HK-2 (cell line): Measurements from ENCODE around the gene CHI3L1.

ENCODE experiments used
- DNase-seq: peaks from one replicate; pipeline ENCODE4 v3.0.0-alpha.2; 2018; ENCODE audit not compliant: unreplicated experiment

CHI3L1 gene

DNA sequence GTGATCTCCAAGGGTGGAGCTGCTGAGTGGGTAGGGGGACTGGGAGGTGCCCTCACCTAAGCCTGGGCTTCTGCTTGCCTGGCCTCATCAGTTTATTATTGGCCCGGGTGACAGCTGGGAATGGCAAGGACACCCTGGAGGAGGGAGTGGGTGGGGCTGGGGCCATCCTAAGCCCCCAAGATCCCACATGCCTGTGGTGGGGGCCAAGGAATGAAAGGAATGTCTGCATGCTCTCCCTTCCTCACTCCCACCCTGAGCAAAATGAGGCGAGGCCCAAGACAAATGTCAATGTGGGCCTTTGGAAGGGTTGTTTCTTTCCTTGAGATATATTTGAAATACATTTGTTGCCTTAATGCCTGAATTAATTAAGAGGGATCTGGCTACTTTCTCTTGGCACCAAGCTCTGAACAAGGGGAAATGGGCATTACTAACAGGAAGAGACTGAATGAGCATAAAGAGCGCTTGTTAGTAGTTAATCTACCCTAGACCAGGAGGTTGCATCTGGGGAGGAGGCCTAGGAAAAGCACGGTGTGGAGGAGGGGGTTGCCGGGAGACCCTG lies 19.7 kb upstream of the CHI3L1 start:
- no peak for DNase-seq

DNA sequence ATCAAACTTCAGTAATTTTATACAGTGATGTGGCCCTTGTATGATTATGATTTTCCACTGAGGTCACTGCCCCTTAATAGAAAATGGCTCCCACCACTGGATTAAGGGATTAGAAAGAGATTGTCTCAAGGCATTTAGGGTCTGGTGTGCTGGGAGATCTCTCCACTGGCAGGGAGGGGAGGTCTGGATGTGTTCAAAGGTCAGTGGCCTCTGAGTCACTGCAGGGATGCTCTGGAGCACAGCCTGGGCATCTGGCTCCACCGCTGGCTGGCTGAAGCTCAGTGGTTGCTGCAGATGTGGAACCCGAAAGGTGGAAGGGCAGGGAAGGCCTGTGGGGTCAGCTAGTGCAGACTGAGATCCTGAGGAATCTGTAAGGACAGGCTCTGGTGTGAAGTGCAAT lies 18.3 kb upstream of the CHI3L1 start:
- DNase-seq, result no peak

DNA sequence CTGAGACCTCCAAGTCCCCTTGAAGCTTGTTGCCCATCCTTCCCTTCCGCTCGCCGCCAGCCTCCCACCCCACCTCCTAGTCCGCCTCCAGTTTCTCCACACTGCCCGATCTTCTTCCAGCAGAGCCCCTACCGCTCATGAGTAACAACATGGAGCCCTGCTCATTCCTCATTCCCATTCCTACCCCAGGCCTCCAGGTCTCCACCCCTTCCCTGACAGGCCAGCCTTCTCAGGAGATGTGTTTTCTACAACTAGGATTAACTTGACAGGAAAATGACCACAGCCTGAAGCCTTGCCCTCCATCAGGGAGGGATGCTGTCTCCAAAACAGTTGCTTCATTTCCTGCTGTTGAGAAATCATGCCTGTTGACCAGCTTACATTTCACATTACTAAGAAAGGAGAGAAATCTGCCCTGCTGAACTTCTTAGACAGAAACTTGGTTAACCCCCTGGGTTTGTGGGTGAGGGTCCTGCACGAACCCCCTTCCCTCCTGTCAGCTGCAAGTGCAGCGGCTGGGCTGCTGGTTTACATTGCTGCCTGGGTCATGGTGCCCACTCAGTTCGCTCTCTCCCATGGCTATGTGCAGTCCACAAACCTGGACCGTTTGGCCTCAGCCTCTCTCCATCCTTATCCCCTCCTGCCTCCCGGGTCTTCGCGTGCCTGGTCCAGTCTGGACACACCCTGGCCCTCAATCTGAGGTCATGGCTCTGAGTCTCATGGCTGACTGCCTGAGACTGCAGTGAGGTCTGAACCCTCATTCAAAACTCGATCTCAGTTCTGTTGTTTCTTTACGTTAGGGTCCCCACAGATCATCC lies 16.1 kb upstream of the CHI3L1 start:
- no peak for DNase-seq

- DNase-seq, result no peak
Measured at GRCh38 chr1:203201516-203202205, 15.2 kb upstream of the CHI3L1 start.

DNA sequence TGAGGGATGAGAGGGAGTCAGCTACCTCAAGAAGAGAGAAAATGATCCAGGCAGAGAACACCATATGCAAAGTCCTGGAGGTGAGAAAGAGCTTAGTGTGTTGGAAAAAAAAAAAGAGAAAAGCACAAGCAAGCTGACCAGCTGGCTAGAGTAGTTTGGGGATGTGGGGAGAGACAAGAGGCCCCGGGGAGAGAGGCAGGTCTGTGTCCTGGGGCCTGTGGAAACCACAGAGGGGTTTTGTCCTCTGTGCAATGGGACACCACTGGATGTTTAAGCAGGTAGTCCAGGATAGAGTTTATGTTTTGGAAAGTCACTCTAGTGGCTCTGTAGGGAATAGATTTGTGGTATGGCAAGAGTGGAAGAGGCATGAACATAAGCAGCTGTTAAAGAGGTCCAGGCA lies 14.4 kb upstream of the CHI3L1 start:
- DNase-seq, result no peak

DNA sequence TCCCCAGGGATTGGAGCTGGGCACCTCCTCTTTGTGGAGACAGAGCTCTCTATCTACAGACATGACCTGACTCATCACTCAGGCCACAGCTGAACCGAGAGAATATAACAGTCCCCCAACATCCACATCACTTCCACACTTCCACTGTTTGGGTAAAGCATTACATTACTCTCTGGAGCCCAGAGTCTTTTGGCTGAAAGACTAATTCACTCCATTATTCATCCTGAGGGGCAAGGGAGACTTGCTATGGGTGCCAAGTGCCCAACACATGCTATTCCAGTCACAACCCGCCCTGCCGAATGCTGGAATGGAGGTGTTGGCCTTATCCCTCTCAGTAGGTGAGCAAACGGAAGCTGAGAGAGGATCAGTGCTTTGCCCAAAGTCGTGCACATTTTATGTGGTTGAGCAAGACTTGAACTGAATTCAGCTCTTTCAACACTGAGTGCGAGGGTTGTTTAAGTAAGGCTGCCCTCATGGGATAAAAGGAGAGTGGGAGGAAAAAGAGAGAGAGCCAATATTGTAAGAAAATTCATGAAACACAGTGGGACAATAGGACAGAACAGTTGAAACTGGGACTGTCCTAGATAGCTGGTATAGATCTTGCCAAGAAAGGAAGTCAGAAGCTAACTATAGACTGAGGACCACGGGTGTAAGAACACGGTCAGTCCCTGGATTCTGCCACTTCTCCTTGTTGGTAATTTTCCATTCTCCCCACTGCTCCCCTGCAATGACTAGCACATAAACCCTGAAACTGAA lies 13.5 kb upstream of the CHI3L1 start:
- no peak for DNase-seq

GRCh38 chr1:203199481-203199815 lies 12.9 kb upstream of the CHI3L1 start:
- no peak for DNase-seq

DNA sequence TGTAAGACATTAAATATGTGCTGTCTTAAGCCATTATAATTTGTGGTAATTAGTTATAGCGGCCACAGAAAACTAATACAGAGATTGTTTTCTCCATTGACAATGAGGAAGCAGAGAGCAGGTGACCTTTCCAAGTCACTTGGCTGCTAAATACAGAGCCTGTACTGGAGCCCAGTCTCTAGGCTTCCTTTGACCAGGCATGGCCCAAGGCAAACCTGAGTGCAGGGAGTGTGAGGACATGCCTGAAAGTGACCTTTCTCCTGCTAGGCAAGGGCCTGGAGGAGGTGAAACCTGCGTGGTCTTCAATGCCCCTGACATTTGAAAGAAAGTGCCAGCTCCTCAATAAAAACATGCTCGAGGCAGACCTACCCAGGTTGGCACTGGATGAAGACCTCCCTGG lies 12.5 kb upstream of the CHI3L1 start:
- no peak for DNase-seq

- DNase-seq, result peak; percentile 74
Measured at GRCh38 chr1:203197625-203198024, 11.1 kb upstream of the CHI3L1 start.

GRCh38 chr1:203196371-203196770 lies 9.9 kb upstream of the CHI3L1 start:
- no peak for DNase-seq

- no peak for DNase-seq
Measured at GRCh38 chr1:203190949-203191348, 4.4 kb upstream of the CHI3L1 start.

- no peak for DNase-seq
Measured at GRCh38 chr1:203189951-203190352, 3.4 kb upstream of the CHI3L1 start.

DNA sequence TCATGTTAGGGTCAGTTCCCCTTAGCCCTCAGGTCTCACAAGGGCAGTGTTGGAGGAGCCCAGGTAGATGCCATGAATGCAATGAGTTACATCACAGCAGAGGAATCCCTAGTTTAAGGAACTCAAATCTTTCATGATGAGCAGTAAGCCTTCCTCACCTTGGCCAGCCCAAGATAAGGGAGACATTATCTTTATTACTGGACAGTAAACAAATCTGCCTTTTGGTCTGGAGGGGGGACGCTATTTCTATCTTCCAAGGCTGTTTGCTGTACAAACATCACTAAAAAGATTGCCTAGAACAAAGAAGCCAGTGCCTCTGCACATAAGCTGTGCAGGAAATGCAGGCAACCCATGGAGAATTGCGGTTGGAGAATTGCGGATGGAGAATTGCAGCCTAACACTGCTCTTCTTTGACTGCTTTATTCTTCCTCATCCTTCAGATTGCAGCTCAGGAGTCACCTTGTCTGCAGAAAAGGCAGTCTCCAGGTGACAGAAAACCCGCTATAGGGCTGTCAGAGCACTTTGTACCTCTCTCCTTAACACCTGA lies 2.3 kb upstream of the CHI3L1 start:
- no peak for DNase-seq

DNA sequence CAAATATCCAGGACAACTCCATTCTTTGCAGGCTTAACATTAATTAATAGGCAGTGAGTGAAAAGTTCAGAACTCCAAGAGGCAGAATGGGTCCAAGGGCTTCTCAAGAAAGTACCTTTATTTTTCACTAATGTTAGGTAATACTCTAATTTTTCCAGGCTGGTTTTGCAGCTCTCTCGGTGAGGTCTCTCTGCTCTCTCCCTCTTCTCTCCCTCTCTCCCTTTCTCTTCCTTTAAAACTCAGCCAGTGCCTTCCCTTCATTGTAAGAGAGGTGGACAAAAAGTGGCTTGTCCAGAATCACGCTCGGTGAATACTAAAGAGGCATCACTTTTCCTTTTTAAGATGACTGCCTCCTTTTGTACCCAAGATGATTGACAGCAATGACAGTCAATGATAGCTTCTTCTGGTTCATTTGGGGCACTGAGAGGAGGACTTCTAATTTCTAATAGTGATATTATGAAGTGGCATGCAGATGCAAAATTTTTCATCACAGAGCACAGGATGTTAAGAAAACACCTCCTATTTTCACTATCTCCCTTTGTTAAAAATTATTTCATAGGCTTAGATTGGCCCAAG lies 1.3 kb upstream of the CHI3L1 start:
- DNase-seq, result no peak

DNA sequence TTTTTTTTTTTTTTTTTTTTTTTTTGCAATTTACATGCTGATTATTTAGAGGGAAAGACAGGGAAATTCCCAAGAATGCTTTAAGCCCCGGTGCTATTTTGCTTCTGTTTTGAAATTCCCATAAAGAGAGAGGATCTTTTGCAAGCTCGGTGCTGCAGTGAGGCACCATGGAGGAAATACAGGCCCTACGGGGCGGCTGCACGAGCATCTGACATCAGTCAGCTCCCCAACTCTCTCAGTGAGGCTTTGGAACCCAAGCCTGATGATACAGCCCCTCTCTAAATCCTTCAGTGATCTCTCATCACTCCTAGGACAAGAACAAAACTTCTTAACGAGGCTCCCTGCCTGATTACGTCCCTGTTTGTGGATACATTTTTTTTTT lies 791 bp upstream of the CHI3L1 start:
- no peak for DNase-seq

DNA sequence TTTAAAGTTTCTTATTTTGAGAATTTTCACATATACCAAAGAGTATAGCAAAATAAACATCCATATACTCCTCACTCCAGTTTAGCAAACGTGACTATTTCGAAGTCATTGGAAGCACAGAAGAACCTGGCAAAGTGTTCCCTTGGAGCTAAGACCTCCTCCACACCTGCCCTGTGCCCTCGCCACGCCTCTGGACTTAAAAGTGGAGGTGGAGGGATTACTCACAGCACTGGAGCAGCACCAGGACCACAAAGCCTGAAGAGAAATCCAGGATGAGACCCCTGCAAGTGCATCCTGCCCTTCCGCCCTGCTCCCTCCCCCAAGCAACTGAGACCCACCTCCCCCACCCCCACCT lies 436 bp downstream of the CHI3L1 start:
- DNase-seq, result no peak

- DNase-seq, result no peak
Measured at GRCh38 chr1:203185585-203185984, 919 bp downstream of the CHI3L1 start.

GRCh38 chr1:203185061-203185461 lies 1.4 kb downstream of the CHI3L1 start:
- no peak for DNase-seq

GRCh38 chr1:203184467-203184866 lies 2.0 kb downstream of the CHI3L1 start:
- DNase-seq, result no peak

- no peak for DNase-seq
Measured at GRCh38 chr1:203183828-203184227, 2.7 kb downstream of the CHI3L1 start.

GRCh38 chr1:203182387-203182953 lies 4.0 kb downstream of the CHI3L1 start:
- no peak for DNase-seq
